ENCODE results near the gene SMARCE1.

Gene SMARCE1

GRCh38 chr17:40625311-40625710 lies 22.3 kb downstream of the SMARCE1 start:
- Histone ChIP-seq H3K4me2 (ENCODE audit: low read depth, low read length, poor library complexity, severe bottlenecking) (no peak overlapping the region), H4K20me1 (ENCODE audit: low read depth, low read length) (no peaks in the 10 kb centered on the region), H3K79me2 (ENCODE audit: insufficient read depth, low read length) (no peaks in the 10 kb centered on the region), H3K9ac (ENCODE audit: low read length) (no peak overlapping the region), H3K9me2 (replicated peaks; ENCODE audit: insufficient read depth, low read length) (no peaks in the 10 kb centered on the region), H3K4me3 (ENCODE audit: insufficient read depth, low read length, poor library complexity, severe bottlenecking) (no peak overlapping the region), H2AFZ (ENCODE audit: low read depth, low read length, severe bottlenecking) (no peak overlapping the region), H3K27ac (ENCODE audit: low read depth, low read length) (no peak overlapping the region), H3K9me3 (ENCODE audit: insufficient read depth, low read length) (no peaks in the 10 kb centered on the region), H3F3A (ENCODE audit: insufficient read depth) (peaks cover 11% of the 10 kb centered on the region), H3K36me3 (ENCODE audit: low read length) (peaks cover 25% of the 10 kb centered on the region), H3K27me3 (ENCODE audit: low read length) (no peaks in the 10 kb centered on the region)
- TF ChIP-seq CTCF (IDR thresholded peaks at IDR 0.05; ENCODE audit: insufficient read depth, low read length, poor library complexity, severe bottlenecking): no peak
- TF ChIP-seq EZH2phosphoT487 (conservative IDR thresholded peaks at IDR 0.05; ENCODE audit: low read length): no peak

DNA sequence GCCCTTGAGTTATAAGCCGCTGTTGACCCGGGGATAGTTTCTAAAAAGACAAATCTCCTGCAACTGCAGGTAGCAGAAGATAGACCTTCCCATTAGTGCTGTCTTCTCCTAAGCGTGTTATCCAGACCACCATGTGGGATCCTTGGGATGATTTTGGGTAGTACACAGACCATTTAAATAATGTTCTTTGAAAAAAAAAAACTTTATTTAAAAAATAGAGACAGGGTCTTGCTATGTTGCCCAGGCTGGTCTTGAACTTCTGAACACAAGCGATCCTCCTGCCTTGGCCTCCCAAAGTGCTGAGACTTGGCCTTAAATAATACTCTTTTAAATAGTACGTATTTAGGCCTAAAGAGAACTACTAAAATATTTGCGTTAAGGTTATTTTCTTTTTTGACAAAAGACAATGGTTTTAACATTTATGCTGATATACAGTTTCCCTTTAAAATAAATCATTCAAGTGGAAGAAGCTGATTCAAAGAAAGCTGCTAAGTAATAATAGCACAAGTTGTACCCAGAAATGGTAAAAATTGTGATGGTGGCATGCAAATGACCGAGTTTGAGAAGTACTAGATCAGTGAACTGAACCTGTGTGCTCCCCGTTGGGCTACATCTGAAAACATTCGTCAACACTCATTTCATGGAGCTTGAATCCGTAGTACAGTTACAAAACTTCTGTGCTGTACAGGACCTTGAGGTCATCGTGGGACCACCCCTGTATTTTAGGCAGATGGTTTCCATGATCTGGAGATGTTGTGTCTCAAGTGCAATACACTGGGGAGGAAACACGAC lies 24.0 kb downstream of the SMARCE1 start:
- Histone ChIP-seq H3K36me3 (ENCODE audit: low read length) (peaks cover 10% of the 10 kb centered on the region; the same call in 1 of the 2 replicates), H2AFZ (ENCODE audit: low read depth, low read length, severe bottlenecking) (no peak overlapping the region), H3K9ac (ENCODE audit: low read length) (no peak overlapping the region), H3K9me3 (ENCODE audit: insufficient read depth, low read length) (no peaks in the 10 kb centered on the region), H3F3A (ENCODE audit: insufficient read depth) (peaks cover 11% of the 10 kb centered on the region), H4K20me1 (ENCODE audit: low read depth, low read length) (no peaks in the 10 kb centered on the region), H3K79me2 (ENCODE audit: insufficient read depth, low read length) (no peaks in the 10 kb centered on the region), H3K4me2 (ENCODE audit: low read depth, low read length, poor library complexity, severe bottlenecking) (no peak overlapping the region), H3K27me3 (ENCODE audit: low read length) (no peaks in the 10 kb centered on the region), H3K9me2 (replicated peaks; ENCODE audit: insufficient read depth, low read length) (no peaks in the 10 kb centered on the region), H3K4me3 (ENCODE audit: insufficient read depth, low read length, poor library complexity, severe bottlenecking) (no peak overlapping the region), H3K27ac (ENCODE audit: low read depth, low read length) (no peak overlapping the region)
- TF ChIP-seq CTCF (IDR thresholded peaks at IDR 0.05; ENCODE audit: insufficient read depth, low read length, poor library complexity, severe bottlenecking) (no peak), EZH2phosphoT487 (conservative IDR thresholded peaks at IDR 0.05; ENCODE audit: low read length) (no peak)

GRCh38 chr17:40622509-40622928 lies 25.1 kb downstream of the SMARCE1 start:
- no peaks in the 10 kb centered on the region for H3K79me2 ChIP-seq (ENCODE audit: insufficient read depth, low read length)
- no peak overlapping the region for H3K9ac ChIP-seq (ENCODE audit: low read length)
- peaks cover 11% of the 10 kb centered on the region; the same call in 1 of the 2 replicates for H3F3A ChIP-seq (ENCODE audit: insufficient read depth)
- H3K27ac ChIP-seq (ENCODE audit: low read depth, low read length): no peak overlapping the region
- no peaks in the 10 kb centered on the region for H3K9me3 ChIP-seq (ENCODE audit: insufficient read depth, low read length)
- H3K9me2 ChIP-seq (replicated peaks; ENCODE audit: insufficient read depth, low read length): no peaks in the 10 kb centered on the region
- H3K36me3 ChIP-seq (ENCODE audit: low read length): 0 out of 2 replicates have a peak, but pooled peaks cover 1% of the 10 kb centered on the region
- no peaks in the 10 kb centered on the region for H3K27me3 ChIP-seq (ENCODE audit: low read length)
- H4K20me1 ChIP-seq (ENCODE audit: low read depth, low read length): no peaks in the 10 kb centered on the region
- H3K4me3 ChIP-seq (ENCODE audit: insufficient read depth, low read length, poor library complexity, severe bottlenecking): no peak overlapping the region
- no peak overlapping the region for H2AFZ ChIP-seq (ENCODE audit: low read depth, low read length, severe bottlenecking)
- no peak overlapping the region for H3K4me2 ChIP-seq (ENCODE audit: low read depth, low read length, poor library complexity, severe bottlenecking)
- TF ChIP-seq EZH2phosphoT487 (conservative IDR thresholded peaks at IDR 0.05; ENCODE audit: low read length): no peak
- no peak for TF ChIP-seq CTCF (IDR thresholded peaks at IDR 0.05; ENCODE audit: insufficient read depth, low read length, poor library complexity, severe bottlenecking)
